Stimulated activated CD4-positive, alpha-beta T cell treated with anti-CD3 and anti-CD28 coated beads, Interleukin-1b, Interleukin-23, amount 100 ng/mL, for 4 hours (primary cell): Measurements from ENCODE around the gene PODXL.
"Not testable (repeated sequence)": the region's sequence is repeated elsewhere in the genome, so short reads cannot be mapped to it uniquely, and the experiment has no call there.

ENCODE experiments used
- DNase-seq, 2 donors: peaks; one replicate each; pipeline ENCODE4 v3.0.0-alpha.2; 2020; ENCODE audit warnings: low read depth in 2 of 2

Gene PODXL

DNA sequence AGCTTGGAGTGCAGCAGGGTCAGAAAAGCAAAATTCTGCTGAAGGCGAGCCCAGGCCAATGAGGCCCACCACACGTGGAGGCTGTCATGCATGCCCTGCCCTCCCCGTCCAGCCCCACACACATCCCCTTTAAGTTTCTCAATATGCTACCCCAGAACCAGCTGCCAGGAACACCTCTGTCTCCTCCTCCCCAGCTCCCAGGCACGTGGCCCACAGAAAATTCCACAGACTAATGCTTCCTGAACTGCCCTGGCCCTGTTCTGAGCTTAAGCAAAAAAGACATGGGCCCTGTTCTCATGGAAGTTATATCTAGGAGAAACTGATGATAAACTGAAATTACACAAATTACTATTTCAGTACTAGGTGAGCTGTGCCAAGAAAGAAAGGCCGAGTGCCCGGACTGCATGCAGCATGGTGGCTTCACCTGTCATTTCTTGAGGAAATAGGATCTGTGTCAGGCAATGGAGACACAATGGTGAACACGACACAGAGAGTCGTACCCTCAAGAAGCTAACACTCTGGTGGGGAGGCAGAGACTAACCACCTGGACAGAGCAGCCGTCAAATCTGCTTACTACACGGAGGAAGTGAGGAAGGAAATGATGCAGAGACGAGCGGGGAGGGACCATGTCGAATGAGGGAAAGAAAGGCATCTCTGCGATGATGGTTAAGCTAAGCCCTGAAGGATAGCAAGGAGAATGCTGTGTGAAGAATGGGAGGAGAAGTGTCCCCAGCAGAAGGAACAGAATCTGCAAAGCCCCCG, 44.5 kb downstream of the PODXL start:
- DNase-seq, result no peak

- DNase-seq, result no peak
Measured at GRCh38 chr7:131511071-131511470, 45.4 kb downstream of the PODXL start.

DNA sequence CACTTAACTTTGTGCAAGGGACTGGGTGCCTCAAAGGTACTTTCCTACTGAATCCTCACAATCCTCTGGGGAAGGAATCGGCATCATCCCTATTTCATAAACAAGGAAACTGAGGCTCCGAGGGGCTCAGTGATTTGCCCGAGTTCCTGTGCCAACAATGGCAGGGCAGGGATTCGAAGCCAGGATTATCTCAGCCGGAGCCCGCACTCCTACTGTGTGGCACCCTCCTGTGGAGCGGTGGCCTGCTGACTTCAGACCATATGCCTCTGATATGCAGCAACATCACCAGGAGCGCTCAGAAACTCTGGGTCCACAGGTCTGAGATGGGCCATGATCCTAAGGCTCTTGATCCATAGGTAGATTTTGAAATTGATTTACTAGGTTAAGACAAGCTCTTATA, 46.6 kb downstream of the PODXL start:
- no peak for DNase-seq

DNA sequence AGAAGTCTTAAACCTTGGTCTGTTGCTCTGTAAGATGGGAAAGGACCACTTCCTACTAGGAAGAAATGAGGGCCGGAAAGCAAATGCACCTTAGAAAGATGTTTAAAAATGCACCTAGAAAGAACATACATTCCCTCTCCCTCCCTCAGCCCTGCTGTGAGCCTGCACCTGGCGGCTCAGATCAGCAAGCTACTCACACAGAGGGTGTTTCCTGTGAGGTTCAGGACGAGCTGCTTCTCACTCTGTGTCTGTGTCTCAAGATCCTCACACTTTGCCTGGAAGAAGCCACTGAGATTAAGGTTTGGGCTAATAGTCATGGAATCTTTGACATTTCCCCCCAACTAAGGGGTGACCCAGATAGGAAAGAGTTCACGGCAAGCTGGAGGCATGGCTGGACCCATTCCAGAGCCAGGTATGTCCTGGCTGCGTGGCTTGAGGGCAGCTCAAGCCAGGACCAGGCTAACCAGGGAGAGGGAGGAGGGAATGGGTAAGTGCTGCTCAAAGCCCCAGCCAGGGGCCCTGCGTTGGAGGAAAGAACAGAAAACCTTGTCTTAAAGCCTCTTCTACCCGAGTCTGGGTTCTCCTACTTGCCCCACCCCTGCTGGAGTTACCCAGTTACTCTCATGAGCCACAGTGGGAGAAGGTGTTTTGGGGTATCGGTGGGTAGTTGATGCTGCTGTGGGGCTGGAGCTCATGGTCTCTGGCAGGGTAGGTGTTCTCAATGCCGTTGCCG, 47.5 kb downstream of the PODXL start:
- DNase-seq, result no peak

GRCh38 chr7:131507592-131508331, 48.7 kb downstream of the PODXL start:
- DNase-seq, result peak; percentile 77 to 83

DNA sequence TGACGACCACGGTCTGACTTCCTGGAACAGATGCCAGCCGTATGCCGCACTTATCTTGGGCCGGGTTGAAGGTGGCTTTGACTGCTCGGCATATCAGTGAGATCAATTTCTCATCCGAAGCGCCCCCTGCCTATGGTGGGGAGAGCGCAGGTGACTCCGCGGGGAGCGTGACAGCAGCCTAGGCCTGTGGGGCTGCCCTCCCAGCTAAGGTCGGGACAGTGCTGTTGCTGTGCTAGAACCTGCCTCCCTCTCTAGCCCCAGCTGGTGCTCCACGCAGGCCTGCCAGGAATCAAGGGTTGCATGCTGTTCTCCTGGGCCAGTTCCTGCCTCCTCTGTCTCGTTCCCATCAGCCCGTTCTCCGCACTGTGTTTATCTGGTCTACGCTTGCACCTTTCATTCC, 49.8 kb downstream of the PODXL start:
- no peak for DNase-seq

DNA sequence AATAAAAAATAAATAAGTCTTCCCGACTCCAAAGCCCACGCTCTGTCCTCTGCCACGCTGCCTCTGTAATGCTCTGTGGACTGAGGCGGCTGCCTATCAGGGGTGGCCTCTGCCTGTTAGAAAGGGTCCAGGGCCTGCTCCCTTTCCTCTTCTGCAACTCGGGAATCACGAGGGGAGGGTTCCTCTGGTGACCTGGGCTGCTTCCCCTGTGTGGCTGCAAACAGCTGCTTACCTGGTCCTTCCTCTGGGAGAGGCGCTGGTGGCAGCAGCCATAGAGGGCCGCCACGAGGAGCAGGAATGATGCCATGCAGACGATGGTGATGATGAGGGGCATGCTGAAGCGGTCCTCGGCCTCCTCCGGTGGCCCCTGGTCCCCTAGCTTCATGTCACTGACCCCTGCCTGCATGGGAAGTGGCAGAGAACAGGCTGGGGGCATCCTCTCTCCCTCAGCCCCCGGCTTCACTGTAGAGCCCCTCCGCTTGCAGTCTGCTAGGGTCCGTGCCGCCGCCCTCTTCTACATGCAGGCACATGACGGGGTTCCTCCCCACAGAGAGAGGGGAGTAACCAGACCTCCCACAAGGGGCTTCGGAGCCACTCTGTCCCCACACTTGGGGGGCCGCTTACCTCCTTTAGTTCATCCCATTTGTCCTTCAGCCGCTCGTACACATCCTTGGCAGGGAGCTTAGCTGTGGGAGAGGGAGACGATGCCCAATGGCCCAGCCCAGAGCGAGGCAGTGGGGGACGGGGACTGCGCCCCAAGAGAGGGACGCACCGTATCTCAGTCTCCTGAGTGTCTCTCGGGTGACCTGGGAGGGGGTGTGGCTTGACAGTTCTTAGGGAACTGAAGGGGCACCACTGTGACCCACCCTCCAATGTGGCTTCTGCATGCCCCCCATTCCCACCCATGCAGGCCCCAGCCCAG, 50.5 kb downstream of the PODXL start:
- no peak for DNase-seq

DNA sequence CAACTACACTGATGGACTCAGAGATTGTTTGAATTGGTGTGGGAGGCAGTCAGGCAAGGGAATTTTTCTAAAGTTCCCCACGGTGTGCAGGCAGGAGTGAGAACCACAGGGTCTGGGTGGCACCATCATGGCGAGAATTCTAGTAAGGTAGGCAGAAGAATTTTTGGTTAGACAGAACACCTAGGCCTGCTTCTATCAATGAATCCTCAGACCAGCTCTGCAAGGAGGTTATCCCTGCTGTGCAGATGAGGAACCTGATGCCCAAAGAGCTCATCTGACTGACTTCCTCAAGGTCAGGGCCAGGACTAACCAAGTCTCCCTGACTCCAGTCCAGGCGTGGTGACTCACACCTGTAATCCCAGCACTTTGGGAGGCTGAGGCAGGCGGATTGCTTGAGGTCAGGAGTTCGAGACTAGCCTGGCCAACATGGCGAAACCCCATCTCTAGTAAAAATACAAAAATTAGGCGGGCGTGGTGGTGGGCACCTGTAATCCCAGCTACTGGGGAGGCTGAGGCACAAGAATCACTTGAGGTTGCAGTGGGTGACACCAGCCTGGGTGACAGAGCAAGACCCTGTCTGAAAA, 51.3 kb downstream of the PODXL start:
- DNase-seq, result not testable (repeated sequence)

- DNase-seq, result no peak
Measured at GRCh38 chr7:131504157-131504899, 52.1 kb downstream of the PODXL start.

DNA sequence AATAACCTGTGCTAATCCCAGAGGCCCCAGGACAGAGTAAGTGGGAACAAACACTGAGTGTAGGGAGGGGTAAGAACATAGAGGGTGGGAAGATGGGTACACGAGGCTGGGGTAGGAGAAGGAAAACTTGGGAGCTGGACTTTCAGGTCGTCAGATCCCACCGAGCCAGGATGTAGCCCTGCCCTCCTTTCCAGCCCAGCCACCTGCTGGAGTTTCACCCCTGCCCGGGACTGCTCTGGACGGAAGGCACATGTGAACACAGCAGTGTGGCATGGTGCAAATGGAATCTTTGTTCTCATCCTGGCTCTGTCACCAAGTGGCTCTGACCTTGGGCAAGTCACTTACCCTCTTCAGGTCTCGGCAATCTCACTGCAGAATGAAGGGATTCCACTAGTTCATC, 52.8 kb downstream of the PODXL start:
- no peak for DNase-seq

GRCh38 chr7:131502810-131503508, 53.5 kb downstream of the PODXL start:
- DNase-seq, result no peak

GRCh38 chr7:131501930-131502685, 54.3 kb downstream of the PODXL start:
- no peak for DNase-seq

- DNase-seq, result peak in 1 of 2 donors; percentile 23
Measured at GRCh38 chr7:131501422-131501821, 55.0 kb downstream of the PODXL start.

- no peak for DNase-seq
Measured at GRCh38 chr7:131500357-131500756, 56.1 kb downstream of the PODXL start.

DNA sequence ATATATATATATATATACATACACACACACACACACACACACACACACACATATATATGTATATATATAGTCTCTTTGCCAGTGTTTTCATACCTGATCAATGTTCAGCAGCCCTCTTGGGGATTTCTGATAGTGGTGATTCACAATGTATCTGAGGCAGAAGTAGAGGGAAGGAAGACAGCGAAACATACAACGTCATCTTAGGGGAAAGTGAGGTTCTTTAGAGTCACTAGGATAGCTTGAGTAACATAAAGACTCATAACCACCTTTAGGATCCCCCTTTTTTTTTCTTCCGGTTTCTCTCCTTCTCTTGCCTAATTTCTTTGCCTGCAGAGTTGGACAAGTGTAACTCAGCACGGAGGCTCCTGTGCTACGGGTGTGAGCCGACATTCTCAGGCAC, 56.6 kb downstream of the PODXL start:
- DNase-seq, result no peak

GRCh38 chr7:131498237-131498885, 58.1 kb downstream of the PODXL start:
- DNase-seq, result no peak

DNA sequence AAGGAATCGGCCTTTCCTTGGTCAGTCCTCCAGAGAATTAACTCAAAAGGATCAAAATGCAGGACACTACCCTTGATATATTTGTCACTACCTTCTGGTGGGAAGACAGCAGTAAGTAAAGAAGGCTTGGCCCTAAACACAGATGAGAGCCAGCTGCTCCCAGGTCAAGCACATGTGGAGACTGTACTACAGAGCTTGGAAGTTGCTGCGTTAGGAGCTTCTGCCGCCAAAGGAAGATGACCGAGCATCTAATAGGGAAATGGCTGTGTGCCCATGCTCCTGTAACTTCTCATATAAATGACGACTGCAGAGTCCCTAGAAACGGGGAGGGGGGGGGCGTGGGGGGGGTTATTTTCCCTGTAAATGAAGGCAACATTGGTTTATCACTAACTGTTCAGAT, 59.0 kb downstream of the PODXL start:
- no peak for DNase-seq

DNA sequence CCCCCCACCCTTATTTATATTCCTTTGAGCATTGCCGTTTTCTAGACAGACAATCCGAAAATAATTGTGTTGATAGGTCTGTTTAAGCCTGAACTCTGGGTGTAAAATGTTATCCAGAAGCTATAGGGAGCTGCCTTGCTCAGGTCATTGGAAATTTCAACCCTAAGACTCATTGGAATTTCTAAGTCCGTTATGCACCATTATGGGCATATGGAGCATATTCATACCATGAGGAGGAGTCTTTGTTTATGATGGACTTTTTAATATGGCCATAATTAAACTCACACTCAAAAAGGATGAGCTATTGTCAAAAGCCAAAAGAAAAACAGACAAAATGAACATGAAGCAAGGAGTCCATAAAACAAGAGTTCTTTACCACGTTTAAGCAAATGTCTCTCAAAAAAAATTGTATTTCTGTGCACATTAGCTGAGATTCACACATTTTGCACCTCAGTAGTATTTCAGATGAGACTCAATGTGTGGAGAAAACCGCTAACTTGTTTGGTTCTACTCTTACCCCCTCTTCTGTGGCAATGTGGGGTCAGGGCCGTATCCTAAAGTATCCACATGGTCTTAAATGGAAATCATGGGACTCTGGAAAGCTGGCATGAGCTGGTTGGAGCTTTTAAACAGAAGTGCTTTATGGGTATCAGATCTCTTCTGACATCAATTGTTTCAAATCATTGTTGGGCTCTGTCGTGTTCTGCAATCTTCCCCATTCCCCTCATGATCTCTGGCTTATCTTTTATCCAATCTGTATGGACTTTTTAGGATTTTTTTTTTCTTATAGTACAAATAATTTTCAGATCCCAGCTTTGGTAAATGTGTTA, 60.5 kb downstream of the PODXL start:
- DNase-seq, result no peak
